ENCODE measurements around the gene GLB1L3.

DNA sequence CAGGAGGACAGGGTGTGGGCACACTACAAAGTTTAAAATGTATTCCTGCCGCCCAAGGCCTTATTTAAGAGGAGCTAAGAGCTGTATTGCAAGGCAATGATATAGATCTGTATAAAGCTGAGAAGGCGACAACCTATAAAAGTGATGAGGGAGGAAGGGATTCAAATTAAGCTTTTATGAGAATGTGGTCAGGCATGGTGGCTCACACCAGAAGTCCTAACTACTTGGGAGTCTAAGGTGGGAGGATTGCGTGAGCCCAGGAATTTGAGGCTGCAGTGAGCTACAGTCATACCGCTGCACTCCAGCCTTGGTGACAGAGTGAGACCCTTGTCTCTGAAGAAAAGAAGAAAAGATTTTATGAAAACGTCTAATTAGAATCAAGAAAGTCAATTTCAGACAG, 9.7 kb upstream of the GLB1L3 start:
- no peak for TF ChIP-seq POLR2A (IDR thresholded peaks at IDR 0.05)
- TF ChIP-seq, protein P1, sequence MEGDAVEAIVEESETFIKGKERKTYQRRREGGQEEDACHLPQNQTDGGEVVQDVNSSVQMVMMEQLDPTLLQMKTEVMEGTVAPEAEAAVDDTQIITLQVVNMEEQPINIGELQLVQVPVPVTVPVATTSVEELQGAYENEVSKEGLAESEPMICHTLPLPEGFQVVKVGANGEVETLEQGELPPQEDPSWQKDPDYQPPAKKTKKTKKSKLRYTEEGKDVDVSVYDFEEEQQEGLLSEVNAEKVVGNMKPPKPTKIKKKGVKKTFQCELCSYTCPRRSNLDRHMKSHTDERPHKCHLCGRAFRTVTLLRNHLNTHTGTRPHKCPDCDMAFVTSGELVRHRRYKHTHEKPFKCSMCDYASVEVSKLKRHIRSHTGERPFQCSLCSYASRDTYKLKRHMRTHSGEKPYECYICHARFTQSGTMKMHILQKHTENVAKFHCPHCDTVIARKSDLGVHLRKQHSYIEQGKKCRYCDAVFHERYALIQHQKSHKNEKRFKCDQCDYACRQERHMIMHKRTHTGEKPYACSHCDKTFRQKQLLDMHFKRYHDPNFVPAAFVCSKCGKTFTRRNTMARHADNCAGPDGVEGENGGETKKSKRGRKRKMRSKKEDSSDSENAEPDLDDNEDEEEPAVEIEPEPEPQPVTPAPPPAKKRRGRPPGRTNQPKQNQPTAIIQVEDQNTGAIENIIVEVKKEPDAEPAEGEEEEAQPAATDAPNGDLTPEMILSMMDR (IDR thresholded peaks at IDR 0.05) = no peak
